CD14-positive monocyte (primary cell): Measurements from ENCODE around the gene RIMS1. TPM values are rescaled to one million over a fixed set of nuclear protein-coding genes. Genes with fewer than 3 reads are reported as not detected.

Experiments used
- DNase-seq, 3 donors: peaks; one replicate each; pipeline ENCODE4 v3.0.0-alpha.2; 2011 to 2022
- H2AFZ ChIP-seq: 2 replicates; pipeline ENCODE4 v1.6.0; 2012; ENCODE audit warnings: mild to moderate bottlenecking, low read depth, low read length, inconsistent platforms; ENCODE audit not compliant: insufficient read depth, poor library complexity, severe bottlenecking
- H3K27ac ChIP-seq, 2 donors: 1 replicate in 1 of 2; 2 replicates in 1 of 2; pipeline ENCODE4 v1.5.1; 2012 to 2013; ENCODE audit warnings: low read length in 2 of 2, control low read depth in 1 of 2, inconsistent platforms in 1 of 2, low read depth in 1 of 2, mild to moderate bottlenecking in 1 of 2
- H3K27me3 ChIP-seq, 2 donors: one replicate each; pipeline versions ENCODE4 v1.6.0 to v1.6.1; 2011 to 2013; ENCODE audit warnings: low read length in 2 of 2; ENCODE audit not compliant: control insufficient read depth in 2 of 2, insufficient read depth in 2 of 2
- H3K36me3 ChIP-seq, 2 donors: replicated peaks in 1 of 2; 1 replicate in 1 of 2; 2 replicates in 1 of 2; pipeline versions ENCODE4 v1.5.1 to v1.6.1; 2012 to 2013; ENCODE audit warnings: low read length in 2 of 2, control low read depth in 1 of 2, inconsistent platforms in 1 of 2, mild to moderate bottlenecking in 1 of 2; ENCODE audit not compliant: insufficient read depth in 2 of 2, control insufficient read depth in 1 of 2
- H3K4me1 ChIP-seq, 2 donors: 1 replicate in 1 of 2; 2 replicates in 1 of 2; pipeline versions ENCODE4 v1.5.1 to v1.6.1; 2012 to 2013; ENCODE audit warnings: low read length in 2 of 2, control low read depth in 1 of 2, inconsistent platforms in 1 of 2, mild to moderate bottlenecking in 1 of 2, moderate library complexity in 1 of 2; ENCODE audit not compliant: insufficient read depth in 2 of 2, control insufficient read depth in 1 of 2
- H3K4me2 ChIP-seq: replicated peaks from 2 replicates; pipeline ENCODE3; 2012; ENCODE audit warnings: low read length, moderate library complexity, mild to moderate bottlenecking; ENCODE audit not compliant: poor library complexity, severe bottlenecking; ENCODE audit errors: extremely low read depth
- H3K4me3 ChIP-seq, 3 experiments: fragments of 200-600 bp in 1 of 3; sonication (generic) in 1 of 3; replicated peaks in 1 of 3; 1 replicate in 2 of 3; 2 replicates in 1 of 3; pipeline ENCODE4 v1.5.1; 2011 to 2013; ENCODE audit warnings: low read length in 3 of 3, mild to moderate bottlenecking in 3 of 3, control low read depth in 2 of 3, low read depth in 2 of 3, inconsistent platforms in 1 of 3, moderate library complexity in 1 of 3
- H3K79me2 ChIP-seq: 2 replicates; pipeline ENCODE4 v1.6.0; 2012; ENCODE audit warnings: mild to moderate bottlenecking, control low read depth, inconsistent platforms, low read length, moderate library complexity; ENCODE audit not compliant: insufficient read depth
- H3K9ac ChIP-seq: 2 replicates; pipeline ENCODE4 v1.6.0; 2017; ENCODE audit warnings: low read length, mild to moderate bottlenecking; ENCODE audit not compliant: insufficient read depth, poor library complexity, severe bottlenecking
- H3K9me3 ChIP-seq, 2 donors: replicated peaks in 1 of 2; 1 replicate in 1 of 2; 2 replicates in 1 of 2; pipeline versions ENCODE4 v1.5.1 to v1.6.1; 2012 to 2013; ENCODE audit warnings: low read length in 2 of 2, control low read depth in 1 of 2; ENCODE audit not compliant: control insufficient read depth in 1 of 2, insufficient read depth in 1 of 2
- H4K20me1 ChIP-seq: 2 replicates; pipeline ENCODE4 v1.6.0; 2012; ENCODE audit warnings: mild to moderate bottlenecking, low read length, control low read depth, moderate library complexity; ENCODE audit not compliant: insufficient read depth
- H3K27ac Mint-ChIP-seq, 7 donors: one replicate each; pipeline ENCODE4 v1.8.0; 2020; ENCODE audit warnings: mild to moderate bottlenecking in 7 of 7, mixed read lengths in 7 of 7, moderate library complexity in 6 of 7, inconsistent platforms in 2 of 7
- H3K27me3 Mint-ChIP-seq, 3 donors: one replicate each; pipeline ENCODE4 v1.8.0; 2021 to 2022; ENCODE audit warnings: low read depth in 3 of 3, mild to moderate bottlenecking in 3 of 3, mixed read lengths in 3 of 3, moderate library complexity in 3 of 3, inconsistent platforms in 1 of 3
- H3K36me3 Mint-ChIP-seq, 2 donors: one replicate each; pipeline ENCODE4 v1.8.0; 2020; ENCODE audit warnings: mixed read lengths in 2 of 2, inconsistent platforms in 1 of 2, mild to moderate bottlenecking in 1 of 2
- H3K4me1 Mint-ChIP-seq: one replicate; pipeline ENCODE4 v1.8.0; 2020; ENCODE audit warnings: mild to moderate bottlenecking, mixed read lengths
- H3K4me3 Mint-ChIP-seq, 2 donors: one replicate each; pipeline ENCODE4 v1.8.0; 2020; ENCODE audit warnings: mild to moderate bottlenecking in 2 of 2, mixed read lengths in 2 of 2, moderate library complexity in 1 of 2
- H3K9me3 Mint-ChIP-seq, 7 donors: one replicate each; pipeline ENCODE4 v1.8.0; 2020 to 2022; ENCODE audit warnings: mixed read lengths in 7 of 7, mild to moderate bottlenecking in 6 of 7, moderate library complexity in 6 of 7, inconsistent platforms in 2 of 7
- CTCF ChIP-seq: fragments of 200-600 bp; IDR thresholded peaks from one replicate; pipeline ENCODE4 v1.8.0; 2022; ENCODE audit warnings: antibody characterized with exemption, mild to moderate bottlenecking
- WGBS: methylation state at CpG from one replicate; pipeline ENCODE4 v1.1.5; 2013; ENCODE audit warnings: missing lambda C conversion rate; ENCODE audit not compliant: insufficient coverage; 5-methylcytosine and 5-hydroxymethylcytosine counted together
- intact Hi-C, 2 donors: fragments of 100-400 bp; cut with micrococcal nuclease; formaldehyde crosslinking; loops; one replicate each; pipeline versions ENCODE4 v1.15.0 to v1.15.1; 2023
- polyA plus RNA-seq, 3 donors: library from polyadenylated mRNA; depleted of rRNA in 1 of 3; unstranded in 2 of 3; stranded (reverse) in 1 of 3; fragments of 300-500 nt in 2 of 3; fragments of >200 nt in 1 of 3; fragmentation: Illumina TruSeq in 2 of 3; gene quantifications; 1 replicate in 2 of 3; 2 replicates in 1 of 3; pipeline ENCODE4 v1.2.3, GENCODE V29; 2012 to 2021

Gene RIMS1
- polyA plus RNA-seq, 3 donors, result not detected

- no peak overlapping the region for H3K27ac Mint-ChIP-seq
- H3K4me2 ChIP-seq, result no peak overlapping the region
- no peak overlapping the region for H2AFZ ChIP-seq
- no peaks in the 10 kb centered on the region for H3K36me3 Mint-ChIP-seq
- TF ChIP-seq CTCF, result no peak
- H4K20me1 ChIP-seq, result no peaks in the 10 kb centered on the region
- no peaks in the 10 kb centered on the region for H3K79me2 ChIP-seq
- intact Hi-C loops, result no loop called here
- no peak overlapping the region for H3K9ac ChIP-seq
- H3K27me3 ChIP-seq, result no peaks in the 10 kb centered on the region
- no peaks in the 10 kb centered on the region for H3K4me1 Mint-ChIP-seq
- no peaks in the 10 kb centered on the region for H3K36me3 ChIP-seq
- peaks cover 0 to 5% (median 0%) of the 10 kb centered on the region in 7 donors for H3K9me3 Mint-ChIP-seq
- no CpG with 5 or more reads among the region's 1 CpG for WGBS
- H3K27ac ChIP-seq, result no peak overlapping the region
- H3K4me3 ChIP-seq, result no peak overlapping the region
- no peak for DNase-seq
- no peak overlapping the region for H3K4me3 Mint-ChIP-seq
- H3K27me3 Mint-ChIP-seq, result peaks cover 0 to 3% (median 0%) of the 10 kb centered on the region in 3 donors
- H3K4me1 ChIP-seq, result no peaks in the 10 kb centered on the region
- no peaks in the 10 kb centered on the region for H3K9me3 ChIP-seq
Observed at GRCh38 chr6:71851214-71851613, 35.1 kb upstream of the RIMS1 start.

DNA sequence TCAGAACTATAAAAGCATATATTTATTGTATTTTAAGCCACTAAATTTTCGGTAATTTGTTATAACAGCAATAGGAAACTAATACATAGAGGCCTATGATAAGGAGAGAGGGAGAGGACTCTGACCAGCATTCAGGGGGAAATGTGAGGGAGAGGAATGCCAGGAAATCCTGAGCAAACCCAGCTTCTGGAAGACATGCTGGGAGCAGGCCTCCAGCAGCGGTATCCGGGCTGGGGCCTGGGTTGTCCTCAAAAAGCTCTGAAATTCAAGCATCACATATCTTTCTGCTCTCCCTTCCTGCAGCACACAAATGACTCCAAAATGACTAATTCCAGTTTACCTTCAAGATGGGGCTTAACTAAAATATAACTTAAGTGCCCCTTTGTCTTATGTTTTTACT is 33.4 kb upstream of the RIMS1 start:
- Histone ChIP-seq H2AFZ (no peak overlapping the region), H3K27me3 (no peaks in the 10 kb centered on the region), H3K27ac (no peak overlapping the region), H3K4me2 (no peak overlapping the region), H3K4me3 (no peak overlapping the region), H3K4me1 (no peaks in the 10 kb centered on the region), H3K9me3 (peaks cover 0 to 3% of the 10 kb centered on the region in 2 donors), H3K36me3 (no peaks in the 10 kb centered on the region), H3K79me2 (no peaks in the 10 kb centered on the region), H3K9ac (no peak overlapping the region), H4K20me1 (no peaks in the 10 kb centered on the region)
- TF ChIP-seq CTCF, result no peak
- DNase-seq, result no peak
- peaks cover 0 to 6% (median 2%) of the 10 kb centered on the region in 7 donors for H3K9me3 Mint-ChIP-seq
- no peak overlapping the region for H3K4me3 Mint-ChIP-seq
- intact Hi-C loops, result no loop called here
- H3K27me3 Mint-ChIP-seq, result peaks cover 0 to 3% (median 0%) of the 10 kb centered on the region in 3 donors
- H3K4me1 Mint-ChIP-seq, result no peaks in the 10 kb centered on the region
- H3K27ac Mint-ChIP-seq, result no peak overlapping the region
- no peaks in the 10 kb centered on the region for H3K36me3 Mint-ChIP-seq
- WGBS, result no CpG with 5 or more reads among the region's 3 CpGs
